ENCODE data around the gene RTN4RL2. TPM values are rescaled to one million over a fixed set of nuclear protein-coding genes. Genes with fewer than 3 reads are reported as not detected.

RTN4RL2 gene
- total and polyA plus RNA-seq, 9 donors: 0.23 to 2.0 (median 0.68) TPM; not detected in 1

DNA sequence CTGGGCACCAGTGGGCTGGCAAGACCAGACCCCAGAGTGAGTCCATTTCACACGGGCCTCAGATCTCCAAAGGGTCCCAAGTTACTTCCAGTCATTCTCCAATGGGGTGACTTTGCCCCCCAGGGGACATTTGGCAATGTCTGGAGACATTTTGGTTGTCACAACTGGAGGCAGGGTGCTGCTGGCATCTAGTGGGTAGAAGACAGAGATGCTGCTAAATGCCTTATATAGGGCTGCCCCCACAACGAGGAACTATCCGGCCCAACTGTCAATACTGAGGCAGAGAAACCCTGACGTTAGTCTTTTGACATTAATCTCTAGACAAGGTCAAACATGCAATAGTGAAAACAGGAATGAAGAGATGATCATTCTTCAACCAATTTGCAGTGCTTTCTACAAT, 6.4 kb downstream of the RTN4RL2 start:
- Histone ChIP-seq H3K36me3 (no peaks in the 10 kb centered on the region), H3K4me3 (no peak overlapping the region), H3K27me3 (no peaks in the 10 kb centered on the region), H3K4me1 (ENCODE audit: insufficient read depth) (no peaks in the 10 kb centered on the region), H3K27ac (no peak overlapping the region), H3K9me3 (no peaks in the 10 kb centered on the region)
- intact Hi-C loops (cut with DNase I): loop anchor here in 1 of 4 donors (10.0 kb wide), 1 partner anchor 112 kb away; no protein-coding TSS in a partner anchor
- TF ChIP-seq POLR2A (IDR thresholded peaks at IDR 0.05): no peak
- TF ChIP-seq, protein P1, sequence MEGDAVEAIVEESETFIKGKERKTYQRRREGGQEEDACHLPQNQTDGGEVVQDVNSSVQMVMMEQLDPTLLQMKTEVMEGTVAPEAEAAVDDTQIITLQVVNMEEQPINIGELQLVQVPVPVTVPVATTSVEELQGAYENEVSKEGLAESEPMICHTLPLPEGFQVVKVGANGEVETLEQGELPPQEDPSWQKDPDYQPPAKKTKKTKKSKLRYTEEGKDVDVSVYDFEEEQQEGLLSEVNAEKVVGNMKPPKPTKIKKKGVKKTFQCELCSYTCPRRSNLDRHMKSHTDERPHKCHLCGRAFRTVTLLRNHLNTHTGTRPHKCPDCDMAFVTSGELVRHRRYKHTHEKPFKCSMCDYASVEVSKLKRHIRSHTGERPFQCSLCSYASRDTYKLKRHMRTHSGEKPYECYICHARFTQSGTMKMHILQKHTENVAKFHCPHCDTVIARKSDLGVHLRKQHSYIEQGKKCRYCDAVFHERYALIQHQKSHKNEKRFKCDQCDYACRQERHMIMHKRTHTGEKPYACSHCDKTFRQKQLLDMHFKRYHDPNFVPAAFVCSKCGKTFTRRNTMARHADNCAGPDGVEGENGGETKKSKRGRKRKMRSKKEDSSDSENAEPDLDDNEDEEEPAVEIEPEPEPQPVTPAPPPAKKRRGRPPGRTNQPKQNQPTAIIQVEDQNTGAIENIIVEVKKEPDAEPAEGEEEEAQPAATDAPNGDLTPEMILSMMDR (IDR thresholded peaks at IDR 0.05): no peak
- TF ChIP-seq EP300 (IDR thresholded peaks at IDR 0.05): no peak
- 56 to 70% (median 57%) methylated on average over 4 of the region's 4 CpGs for WGBS, 3 donors
- no peak for DNase-seq

DNA sequence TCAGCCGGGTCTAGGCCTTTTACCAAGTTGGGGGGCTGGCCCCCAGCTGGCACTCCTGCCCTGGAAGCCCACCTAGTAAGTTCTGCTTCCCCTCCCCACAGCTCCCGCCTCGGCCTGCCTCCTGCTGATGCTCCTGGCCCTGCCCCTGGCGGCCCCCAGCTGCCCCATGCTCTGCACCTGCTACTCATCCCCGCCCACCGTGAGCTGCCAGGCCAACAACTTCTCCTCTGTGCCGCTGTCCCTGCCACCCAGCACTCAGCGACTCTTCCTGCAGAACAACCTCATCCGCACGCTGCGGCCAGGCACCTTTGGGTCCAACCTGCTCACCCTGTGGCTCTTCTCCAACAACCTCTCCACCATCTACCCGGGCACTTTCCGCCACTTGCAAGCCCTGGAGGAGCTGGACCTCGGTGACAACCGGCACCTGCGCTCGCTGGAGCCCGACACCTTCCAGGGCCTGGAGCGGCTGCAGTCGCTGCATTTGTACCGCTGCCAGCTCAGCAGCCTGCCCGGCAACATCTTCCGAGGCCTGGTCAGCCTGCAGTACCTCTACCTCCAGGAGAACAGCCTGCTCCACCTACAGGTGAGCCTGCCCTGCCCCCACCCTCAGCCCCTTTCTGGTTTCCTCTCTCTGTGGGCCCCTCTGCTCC, 7.3 kb downstream of the RTN4RL2 start:
- Histone ChIP-seq H3K36me3 (no peaks in the 10 kb centered on the region), H3K27me3 (no peaks in the 10 kb centered on the region), H3K4me3 (no peak overlapping the region), H3K4me1 (ENCODE audit: insufficient read depth) (no peaks in the 10 kb centered on the region), H3K9me3 (no peaks in the 10 kb centered on the region), H3K27ac (no peak overlapping the region)
- TF ChIP-seq, protein P1 (IDR thresholded peaks at IDR 0.05): no peak
- no peak for TF ChIP-seq EP300 (IDR thresholded peaks at IDR 0.05)
- TF ChIP-seq POLR2A (IDR thresholded peaks at IDR 0.05): no peak
- WGBS, 3 donors: 77 to 79% (median 78%) methylated on average over 23 of the region's 23 CpGs
- no peak for DNase-seq
- intact Hi-C loops (cut with DNase I): loop anchor here in 1 of 4 donors (10.0 kb wide), 1 partner anchor 113 kb away; no protein-coding TSS in a partner anchor

DNA sequence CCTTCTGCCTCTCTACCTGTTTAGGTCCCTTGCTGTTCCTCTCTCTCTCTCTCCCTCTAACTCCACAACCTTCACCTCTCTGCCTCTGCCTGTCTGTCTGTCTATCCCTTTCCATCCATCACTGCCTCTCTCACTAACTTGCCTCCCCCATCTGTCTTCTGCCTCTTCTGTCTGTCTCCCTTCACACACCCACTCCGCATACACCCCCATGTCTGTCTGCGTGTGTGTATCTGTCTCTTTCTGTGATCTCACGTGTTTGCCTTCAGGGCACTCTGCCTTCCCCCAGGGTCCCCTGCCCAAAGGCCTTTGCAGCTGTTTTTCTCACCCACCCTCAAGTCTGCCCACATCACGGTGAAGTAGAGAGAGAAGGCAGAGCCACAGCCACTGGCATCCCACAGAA, 7.9 kb downstream of the RTN4RL2 start:
- intact Hi-C loops (cut with DNase I): loop anchor here in 1 of 4 donors (10.0 kb wide), 1 partner anchor 113 kb away; no protein-coding TSS in a partner anchor
- H3K4me3 ChIP-seq: no peak overlapping the region
- H3K4me1 ChIP-seq (ENCODE audit: insufficient read depth): no peaks in the 10 kb centered on the region
- no peaks in the 10 kb centered on the region for H3K27me3 ChIP-seq
- 76 to 79% (median 77%) methylated on average over 4 of the region's 4 CpGs for WGBS, 3 donors
- H3K27ac ChIP-seq: no peak overlapping the region
- H3K36me3 ChIP-seq: no peaks in the 10 kb centered on the region
- no peaks in the 10 kb centered on the region for H3K9me3 ChIP-seq
- TF ChIP-seq POLR2A (IDR thresholded peaks at IDR 0.05): no peak
- TF ChIP-seq, protein P1 (IDR thresholded peaks at IDR 0.05): no peak
- TF ChIP-seq EP300 (IDR thresholded peaks at IDR 0.05): no peak
- no peak for DNase-seq

DNA sequence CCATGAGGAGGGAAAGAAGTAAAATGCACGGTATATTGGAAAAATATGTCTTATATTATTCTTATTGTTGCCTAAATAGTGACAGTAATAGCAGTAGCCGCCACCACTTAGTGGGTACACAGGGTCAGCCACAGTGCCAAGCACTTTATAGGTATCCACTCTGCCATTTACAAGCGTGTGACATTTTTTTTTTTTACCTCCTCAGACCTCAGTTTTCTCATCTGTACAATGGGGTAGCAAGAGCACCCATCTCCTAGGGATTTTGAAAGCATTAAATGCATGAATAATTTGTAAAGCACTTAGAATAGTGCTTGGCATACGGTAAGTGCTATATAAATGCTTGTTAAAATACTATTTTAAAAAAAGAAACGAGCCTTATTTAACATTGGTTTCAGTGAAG, 8.9 kb downstream of the RTN4RL2 start:
- intact Hi-C loops (cut with DNase I): loop anchor here in 1 of 4 donors (10.0 kb wide), 1 partner anchor 114 kb away; no protein-coding TSS in a partner anchor
- TF ChIP-seq POLR2A (IDR thresholded peaks at IDR 0.05) (no peak), EP300 (IDR thresholded peaks at IDR 0.05) (no peak)
- TF ChIP-seq, protein P1 (IDR thresholded peaks at IDR 0.05): no peak
- 79 to 84% (median 83%) methylated on average over 5 of the region's 5 CpGs for WGBS, 3 donors
- no peaks in the 10 kb centered on the region for H3K36me3 ChIP-seq
- no peaks in the 10 kb centered on the region for H3K4me1 ChIP-seq (ENCODE audit: insufficient read depth)
- H3K27ac ChIP-seq: no peak overlapping the region
- H3K9me3 ChIP-seq: no peaks in the 10 kb centered on the region
- DNase-seq: no peak
- H3K4me3 ChIP-seq: no peak overlapping the region
- no peaks in the 10 kb centered on the region for H3K27me3 ChIP-seq

Data from ovary (tissue), 9 donors.